GM21529 (cell line): Measurements from ENCODE around the gene CXCR4.
A peak's percentile ranks its signal among the peaks of the same experiment; 100 is the strongest.
"Not testable (repeated sequence)": the region's sequence is repeated elsewhere in the genome, so short reads cannot be mapped to it uniquely, and the experiment has no call there.

ENCODE experiments used
- ATAC-seq: cut with Tn5 transposase; IDR thresholded peaks from one replicate; pipeline ENCODE4 v1.9.1; 2021; ENCODE audit not compliant: unreplicated experiment

CXCR4 gene

DNA sequence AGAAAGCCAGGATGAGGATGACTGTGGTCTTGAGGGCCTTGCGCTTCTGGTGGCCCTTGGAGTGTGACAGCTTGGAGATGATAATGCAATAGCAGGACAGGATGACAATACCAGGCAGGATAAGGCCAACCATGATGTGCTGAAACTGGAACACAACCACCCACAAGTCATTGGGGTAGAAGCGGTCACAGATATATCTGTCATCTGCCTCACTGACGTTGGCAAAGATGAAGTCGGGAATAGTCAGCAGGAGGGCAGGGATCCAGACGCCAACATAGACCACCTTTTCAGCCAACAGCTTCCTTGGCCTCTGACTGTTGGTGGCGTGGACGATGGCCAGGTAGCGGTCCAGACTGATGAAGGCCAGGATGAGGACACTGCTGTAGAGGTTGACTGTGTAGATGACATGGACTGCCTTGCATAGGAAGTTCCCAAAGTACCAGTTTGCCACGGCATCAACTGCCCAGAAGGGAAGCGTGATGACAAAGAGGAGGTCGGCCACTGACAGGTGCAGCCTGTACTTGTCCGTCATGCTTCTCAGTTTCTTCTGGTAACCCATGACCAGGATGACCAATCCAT lies 2.7 kb downstream of the CXCR4 start:
- no peak for ATAC-seq

DNA sequence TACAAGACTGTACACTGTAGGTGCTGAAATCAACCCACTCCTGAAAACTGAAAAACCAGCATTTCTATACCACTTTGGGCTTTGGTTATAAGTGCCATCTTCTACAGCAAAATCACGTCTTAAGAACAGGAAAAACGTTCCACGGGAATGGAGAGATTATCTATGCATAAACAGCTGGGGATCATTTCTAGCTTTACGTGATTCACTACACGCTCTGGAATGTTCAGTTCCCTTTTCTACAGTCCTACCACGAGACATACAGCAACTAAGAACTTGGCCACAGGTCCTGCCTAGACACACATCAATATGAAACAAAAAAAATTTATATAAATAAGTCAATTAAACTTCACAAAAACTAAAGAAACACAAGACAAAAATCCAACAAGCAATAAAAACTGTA lies 3.6 kb downstream of the CXCR4 start:
- ATAC-seq, result no peak

DNA sequence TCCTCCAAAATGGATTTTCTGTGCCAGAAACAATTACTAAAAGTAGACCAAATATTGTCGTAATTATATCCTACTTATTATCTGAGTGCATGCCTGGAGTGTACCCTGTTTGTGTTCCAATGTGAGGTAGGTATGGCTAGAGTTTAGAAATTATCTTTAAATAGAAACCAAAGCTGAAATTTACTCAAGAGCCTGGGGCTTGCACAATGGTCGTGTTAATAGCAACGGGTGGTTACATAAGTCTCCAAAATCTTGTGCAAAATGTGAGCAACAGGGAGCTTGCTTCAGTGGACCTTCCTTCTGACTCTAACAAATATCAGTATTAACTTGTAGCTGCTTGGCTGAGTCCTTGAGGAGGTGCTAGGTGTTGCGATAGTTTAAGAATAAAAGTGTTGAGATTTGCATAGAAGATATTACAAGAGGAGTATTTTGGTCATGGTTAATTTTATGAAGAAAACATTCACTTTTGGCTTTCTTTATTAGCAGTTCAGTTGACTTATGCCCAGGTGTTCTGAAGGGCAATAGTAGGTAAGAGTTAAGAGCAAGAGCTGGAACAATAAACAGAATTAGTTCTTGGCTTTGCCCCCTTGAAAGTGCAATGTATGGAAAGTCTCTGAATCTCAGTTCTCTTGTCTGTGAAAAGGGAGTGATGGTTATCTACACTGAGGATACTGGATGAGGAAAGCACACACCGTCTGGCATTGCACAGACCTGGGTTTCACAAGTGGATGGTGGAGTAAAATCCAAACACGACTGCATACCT lies 4.6 kb downstream of the CXCR4 start:
- no peak for ATAC-seq

DNA sequence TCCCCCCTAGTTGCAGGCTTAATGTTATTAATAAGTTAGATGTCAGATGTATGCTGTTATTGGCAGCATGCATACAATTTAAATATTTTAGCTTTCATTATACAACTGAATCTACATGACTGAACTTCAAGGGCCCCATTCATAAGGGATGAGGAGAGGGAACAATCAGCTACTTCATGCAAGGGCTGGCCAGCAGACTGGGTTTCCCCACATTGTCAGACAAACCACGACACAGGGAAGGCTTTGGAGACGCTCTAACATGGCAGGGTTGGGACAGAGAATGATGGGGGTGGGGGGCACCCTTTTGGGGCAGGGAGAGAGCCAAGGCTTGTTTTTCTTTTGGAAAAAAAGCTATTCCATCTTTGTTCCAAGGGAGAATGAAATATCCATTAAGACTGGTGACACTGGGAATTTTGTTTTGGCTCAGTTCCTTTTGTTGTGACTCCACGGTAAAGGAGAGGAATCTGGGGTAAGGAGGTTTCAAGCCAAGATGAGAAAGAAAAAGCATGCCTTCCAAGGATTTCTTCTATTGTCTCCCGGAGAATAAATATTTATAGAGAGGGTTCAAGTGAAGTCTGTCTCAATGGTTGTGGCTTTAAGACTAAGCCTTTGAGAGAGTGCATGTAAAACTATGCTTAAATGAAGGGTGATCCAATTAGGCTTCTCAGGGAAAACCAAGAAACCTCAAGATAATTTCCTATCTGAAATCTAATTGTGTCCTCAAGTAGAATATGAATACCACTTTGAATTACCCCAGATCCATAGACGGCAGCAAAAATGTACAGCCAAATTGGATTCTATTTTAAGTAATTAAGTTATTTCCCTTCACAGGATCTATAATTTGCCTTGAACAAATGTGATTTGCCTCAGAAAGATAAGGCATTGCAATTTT lies 5.4 kb downstream of the CXCR4 start:
- ATAC-seq, result no peak

DNA sequence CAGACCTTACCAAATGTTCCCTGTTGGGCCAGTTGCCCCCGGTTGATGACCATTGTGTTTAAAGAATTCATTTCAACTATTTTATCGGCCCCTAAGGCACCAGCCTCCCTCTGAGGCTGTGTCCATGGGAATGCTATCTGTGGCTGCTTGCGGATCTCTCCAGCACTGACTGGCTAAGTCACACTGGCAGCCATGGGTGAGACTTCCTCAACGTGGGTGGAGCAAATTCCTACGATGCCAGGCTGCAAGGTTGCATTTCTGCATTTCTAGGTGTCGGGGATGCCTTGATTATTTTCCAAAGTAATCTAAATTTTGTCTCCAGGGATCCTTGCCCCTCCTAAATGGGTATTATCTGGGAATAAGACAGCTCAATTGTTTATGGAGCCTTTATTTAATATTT lies 6.2 kb downstream of the CXCR4 start:
- ATAC-seq, result no peak

DNA sequence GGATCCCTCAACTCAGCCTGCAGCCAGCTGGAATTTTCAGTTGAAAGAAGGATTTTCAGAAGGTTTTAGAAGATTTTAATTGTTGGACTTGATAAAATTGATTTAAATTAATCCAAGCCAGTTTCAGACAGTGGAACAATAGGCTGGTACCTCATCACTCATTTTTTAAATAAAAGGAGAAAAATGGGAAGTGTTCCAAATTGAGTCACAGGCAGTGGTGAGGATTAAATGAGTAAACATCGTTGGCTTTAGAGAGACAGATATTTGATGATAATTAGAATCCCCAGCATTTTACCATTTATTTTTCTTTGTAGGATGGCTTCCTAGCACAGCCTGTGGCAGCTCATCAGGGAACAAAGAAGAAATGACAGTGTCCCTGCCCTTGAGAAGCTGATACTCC lies 7.4 kb downstream of the CXCR4 start:
- no peak for ATAC-seq

DNA sequence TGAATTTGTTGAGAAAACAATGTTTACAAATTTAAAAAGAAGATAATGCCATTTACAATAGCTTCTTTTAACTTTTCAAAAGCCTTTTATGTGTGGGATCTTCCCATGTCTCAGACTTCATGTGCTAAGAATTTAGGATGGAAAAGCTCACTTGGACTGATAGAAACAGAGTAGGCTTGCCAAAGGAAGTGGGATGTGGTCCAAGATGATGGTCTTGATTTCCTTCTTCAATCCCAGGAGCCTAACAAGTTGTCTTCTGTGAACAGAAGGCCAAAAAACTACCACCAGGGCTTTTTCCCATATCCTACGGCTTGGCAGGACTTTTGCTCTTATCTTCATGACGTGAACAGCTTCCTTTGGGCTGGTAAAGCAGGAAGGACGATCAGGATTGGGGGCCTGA lies 9.5 kb downstream of the CXCR4 start:
- no peak for ATAC-seq

DNA sequence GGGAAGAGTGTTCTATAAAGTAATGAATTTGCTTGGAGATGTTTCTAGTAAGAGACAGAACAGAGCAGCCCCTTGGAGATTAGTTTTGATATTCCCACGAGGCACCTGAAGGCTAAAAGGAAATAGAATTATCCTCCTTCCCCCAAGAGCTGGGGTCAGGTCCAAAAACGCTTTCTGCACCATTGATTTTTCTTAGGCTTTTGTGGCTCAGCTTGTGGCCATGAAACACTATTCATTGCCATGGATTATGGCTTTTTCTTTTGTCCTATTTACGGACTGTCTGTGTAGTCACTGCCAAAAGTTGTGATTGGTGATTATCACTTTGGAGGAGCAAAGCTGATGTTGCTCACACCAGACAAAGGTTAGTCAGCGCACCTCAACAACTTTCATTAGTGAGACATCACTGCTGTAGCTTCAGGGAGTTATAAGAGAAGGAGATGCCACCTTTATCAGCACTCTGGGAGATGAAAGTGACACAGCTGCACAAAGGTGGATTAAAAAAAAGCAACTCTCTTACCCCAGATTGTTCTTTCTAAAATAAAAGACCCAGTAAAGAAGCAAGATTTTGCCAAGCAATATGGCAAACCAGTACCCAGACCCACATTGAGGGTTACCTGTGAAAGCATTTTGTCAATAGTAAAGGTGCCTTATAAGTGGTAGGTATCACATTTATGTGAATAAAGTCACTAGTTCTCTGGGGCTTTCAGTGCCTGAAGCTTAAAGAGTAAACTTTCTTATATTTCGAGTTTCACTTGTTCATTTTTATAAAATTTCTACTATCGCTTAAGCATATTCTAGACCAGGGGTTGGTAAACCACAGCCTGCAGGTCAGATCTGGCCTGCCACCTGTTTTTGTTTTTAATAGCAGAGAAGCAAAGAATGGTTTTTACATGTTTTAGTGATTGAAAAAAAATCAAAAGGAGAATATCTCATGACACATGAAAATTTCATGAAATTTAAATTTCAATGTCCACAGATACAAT lies 10.6 kb downstream of the CXCR4 start:
- peak; percentile 71 for ATAC-seq

DNA sequence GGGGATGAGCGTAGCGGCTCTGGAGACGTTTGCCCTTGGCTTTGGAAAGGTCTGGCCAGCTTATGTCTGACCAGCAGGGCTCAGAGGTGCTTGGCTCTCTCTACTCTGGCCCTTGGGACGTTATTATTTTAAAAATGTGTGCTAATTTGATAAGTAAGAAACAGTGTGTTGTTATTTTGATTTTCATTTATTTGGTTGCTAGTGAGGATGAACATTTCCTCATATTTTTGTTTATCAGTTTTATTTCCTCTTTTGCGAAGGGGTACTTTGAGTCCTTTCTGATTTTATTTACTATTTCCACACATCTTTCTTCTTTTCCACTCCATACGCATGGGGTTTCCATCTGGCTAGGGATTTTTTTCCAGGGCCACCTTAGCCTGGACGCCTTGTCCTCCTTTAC lies 11.4 kb downstream of the CXCR4 start:
- ATAC-seq, result no peak

DNA sequence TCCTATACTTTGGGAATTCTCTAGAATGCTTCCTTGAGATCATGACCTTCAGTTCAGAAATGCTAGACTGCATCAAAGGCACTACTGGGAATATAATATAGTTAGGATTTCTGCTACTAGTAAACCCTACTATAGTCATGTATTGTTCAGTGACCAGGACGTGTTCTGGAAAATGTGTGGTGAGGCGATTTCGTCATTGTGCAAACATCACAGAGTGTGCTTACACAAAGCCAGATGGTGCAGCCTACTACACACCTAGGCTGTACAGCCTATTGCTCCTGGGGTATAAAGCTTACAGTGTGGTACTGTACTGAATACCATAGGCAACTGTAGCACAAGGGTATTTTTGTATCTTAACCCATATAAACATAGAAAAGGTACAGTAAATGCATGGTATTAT lies 13.0 kb downstream of the CXCR4 start:
- ATAC-seq, result no peak

DNA sequence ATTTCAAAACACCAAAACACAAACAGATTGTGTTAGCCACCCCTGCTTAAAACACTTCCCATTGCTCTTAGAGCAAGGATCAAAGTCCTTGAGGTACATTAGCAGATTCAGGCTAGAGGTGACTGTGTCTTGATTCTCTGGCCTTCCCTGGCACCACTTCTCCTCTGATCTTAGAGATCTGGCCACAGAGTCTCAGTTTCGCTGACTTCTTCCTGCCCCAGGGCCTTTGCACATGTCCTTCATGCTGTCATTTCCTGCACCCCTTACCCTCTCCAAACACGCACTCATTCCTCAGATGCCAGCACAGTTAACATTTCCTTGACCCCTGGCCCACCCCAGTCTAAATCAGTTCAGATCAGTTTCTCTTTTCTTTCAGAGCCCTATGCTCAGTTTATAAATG lies 16.9 kb downstream of the CXCR4 start:
- no peak for ATAC-seq

DNA sequence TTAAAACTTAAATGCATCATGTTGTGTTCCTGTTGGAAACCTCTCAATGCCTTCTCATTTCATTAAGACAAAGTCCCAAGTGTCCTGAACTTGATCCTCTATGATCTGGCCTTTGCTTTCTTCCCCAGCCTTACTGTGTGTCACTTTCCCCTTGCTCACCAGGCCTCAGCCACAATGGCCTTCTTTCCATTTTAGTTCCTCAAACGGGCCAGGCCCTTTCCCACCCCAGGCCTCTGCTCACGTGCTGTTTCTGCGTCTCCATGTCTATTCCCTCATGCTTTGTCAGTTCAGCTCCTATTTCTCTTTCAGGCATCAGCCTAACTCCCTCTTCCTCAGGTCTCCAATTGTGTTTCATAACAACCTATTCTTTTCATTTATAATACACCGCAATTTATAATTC lies 19.5 kb downstream of the CXCR4 start:
- no peak for ATAC-seq

DNA sequence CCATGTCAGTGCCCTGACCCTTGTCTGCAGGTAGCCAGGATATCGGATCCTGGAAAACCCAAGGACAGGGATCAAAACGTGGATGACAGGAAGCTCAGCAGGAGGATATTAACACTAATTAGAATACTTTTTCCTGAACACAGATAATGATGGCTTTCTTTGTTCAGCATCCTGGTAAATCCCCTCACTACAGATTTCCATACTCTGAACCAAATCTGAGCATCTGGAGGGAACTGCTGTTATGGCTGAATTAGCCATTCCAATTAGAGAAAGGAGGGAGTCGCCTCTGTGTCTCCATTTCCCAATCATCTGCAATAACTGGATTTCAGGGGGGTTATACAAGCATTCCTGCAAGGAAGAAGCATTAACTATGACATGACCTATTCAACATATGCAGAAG lies 24.4 kb downstream of the CXCR4 start:
- no peak for ATAC-seq

DNA sequence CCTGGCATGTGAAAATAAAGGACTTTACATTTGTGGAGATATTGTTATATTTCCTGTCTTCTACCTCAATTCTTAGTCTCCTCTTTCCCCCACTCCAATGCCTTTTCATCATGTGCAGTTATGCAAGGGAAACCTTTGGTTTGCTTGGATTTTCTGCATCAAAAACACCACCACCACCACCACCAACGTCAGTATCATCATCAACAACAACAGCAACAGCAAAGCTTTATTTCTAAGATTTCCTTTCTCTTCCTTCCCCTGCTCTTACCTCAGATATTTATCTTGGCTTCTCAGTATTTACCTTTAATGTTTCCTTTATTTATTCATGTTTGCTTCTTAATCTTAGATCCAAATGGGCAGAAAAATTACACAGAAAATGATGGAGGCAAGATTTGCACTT lies 26.1 kb downstream of the CXCR4 start:
- ATAC-seq, result no peak

DNA sequence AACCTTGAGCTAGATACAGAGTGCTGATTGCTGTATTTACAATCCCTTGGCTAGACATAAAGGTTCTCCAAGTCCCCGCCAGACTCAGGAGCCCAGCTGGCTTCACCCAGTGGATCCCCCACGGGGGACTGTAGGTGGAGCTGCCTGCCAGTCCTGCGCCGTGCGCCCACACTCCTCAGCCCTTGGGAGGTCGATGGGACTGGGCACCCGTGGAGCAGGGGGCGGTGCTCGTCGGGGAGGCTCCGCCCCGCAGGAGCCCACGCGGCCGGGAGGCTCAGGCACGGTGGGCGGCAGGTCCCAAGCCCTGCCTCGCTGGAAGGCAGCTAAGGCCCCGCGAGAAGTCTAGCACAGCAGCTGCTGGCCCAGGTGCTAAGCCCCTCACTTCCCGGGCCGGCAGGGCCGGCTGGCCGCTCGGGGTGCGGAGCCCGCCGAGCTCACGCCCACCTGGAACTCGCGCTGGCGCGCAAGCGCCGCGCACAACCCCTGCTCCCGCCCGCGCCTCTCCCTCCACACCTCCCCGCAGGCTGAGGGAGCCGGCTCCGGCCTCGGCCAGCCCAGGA lies 30.0 kb downstream of the CXCR4 start:
- not testable (repeated sequence) for ATAC-seq

DNA sequence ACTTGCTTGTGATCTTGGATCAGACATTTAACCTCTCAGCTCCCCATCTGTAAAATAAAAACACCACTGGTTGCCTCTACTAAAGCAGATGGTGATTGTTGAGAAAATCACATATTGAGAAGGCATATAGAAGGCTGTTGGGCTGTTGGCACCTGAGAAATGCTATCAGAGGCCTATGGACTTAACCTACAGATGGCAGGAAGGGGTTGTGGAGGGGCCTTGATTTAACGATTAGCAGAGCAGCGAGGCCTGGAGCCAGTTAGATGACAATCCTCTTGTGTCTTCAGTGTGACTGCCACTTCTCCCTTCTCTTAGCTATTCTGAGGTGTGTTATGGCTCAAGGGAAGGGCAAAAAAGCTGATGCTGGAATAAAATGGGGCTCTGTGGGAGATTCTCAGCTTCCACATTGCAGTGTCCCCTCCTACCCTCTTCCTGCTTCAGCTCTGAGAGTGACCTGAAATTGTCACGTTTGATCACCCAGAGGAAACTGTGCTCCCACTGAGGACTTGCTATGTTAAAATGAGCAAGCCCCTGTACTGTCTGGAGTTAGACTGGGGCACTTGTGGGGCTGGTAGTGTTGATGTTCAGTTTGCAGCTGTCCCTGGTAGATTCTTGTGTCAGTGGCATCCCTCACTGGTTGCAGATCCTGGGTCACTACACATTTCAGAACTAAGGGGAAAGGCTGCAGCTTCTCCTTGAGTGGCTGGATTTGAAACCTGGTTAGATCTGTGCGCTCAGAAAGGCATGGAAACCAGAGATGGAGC lies 31.5 kb downstream of the CXCR4 start:
- ATAC-seq, result no peak

DNA sequence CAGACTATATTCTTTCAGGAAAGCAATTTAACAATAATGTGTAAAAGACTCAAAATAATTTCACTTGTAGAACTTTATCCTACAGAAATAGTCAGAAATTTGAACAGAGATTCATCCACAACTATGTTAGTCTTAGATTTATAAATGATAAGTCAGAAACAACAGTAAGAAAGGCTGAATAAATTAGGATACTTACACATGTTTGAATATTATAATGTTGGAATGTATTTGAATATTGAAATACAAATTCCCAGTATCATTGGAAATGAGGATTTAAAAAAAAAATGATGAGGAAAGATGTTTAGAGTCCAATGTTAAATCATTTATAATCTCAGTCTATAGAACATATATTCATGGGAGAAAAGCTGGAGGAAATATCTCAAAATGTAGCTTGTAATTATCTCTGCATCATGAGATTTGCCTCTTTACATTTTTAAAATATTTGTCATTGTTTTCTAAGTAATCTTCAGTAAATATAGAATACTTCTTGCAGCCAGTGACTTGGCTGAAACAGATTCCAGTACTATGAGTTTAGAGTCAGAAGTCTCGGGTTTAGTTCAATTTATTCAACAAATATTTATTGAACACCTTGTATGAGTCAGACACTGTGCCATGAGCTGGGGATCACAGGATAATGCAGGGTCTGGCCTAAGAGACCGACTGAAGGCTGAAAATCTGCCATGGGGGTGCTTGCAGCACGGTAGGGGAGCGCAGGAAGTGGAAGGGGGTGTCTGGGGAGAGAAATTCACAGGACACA lies 32.3 kb downstream of the CXCR4 start:
- ATAC-seq, result no peak

DNA sequence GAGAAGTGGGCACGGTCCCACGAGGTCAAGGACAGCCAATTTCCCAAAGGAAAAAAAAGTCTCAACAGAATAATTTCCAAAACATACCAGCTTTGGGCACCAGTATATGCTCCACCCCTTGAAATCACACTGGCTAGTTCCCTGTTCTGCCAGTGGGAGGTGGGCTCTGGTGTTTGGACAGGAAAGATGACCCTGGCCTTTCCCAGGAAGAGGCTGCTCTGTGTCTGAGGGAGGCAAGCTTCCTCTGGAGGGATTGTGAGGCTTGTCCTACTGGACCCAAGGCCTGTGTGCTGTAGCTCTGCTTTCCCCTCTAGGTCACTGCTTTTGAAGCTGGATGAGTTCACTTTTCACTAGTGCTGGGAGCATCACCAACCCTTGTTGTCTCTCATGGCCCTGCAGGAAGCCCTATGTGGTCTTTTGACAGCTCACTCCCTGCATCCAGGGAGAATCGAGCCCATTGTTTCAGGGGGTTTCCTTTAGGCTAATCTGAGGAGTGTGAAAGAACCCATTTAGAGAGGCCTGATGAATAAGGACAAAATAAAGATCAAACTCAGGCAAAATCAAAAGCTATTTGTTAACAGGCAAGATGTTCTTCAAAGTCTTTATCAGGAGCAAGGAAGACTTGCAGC lies 36.3 kb downstream of the CXCR4 start:
- no peak for ATAC-seq

DNA sequence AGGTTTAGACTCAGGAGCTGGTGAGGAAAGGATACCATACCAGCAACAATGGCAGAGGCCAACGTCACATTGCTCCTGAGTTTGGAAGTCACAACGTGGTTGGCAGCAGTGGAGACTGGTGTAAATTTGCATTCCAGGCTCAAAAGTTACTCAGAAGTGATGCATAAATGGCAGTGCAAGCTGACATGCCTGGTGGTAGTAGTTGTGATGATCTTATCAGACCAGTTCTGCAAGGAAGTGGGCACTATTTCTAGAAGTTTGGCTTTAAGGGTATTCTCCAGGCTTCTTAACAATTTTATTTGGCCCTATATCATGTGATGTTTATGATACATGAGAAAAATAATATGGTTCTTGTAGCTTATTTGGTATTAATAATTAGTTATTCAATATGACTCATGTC lies 37.8 kb downstream of the CXCR4 start:
- no peak for ATAC-seq
